ENCODE data around the gene MAPK1.
"Not testable (repeated sequence)": the region's sequence is repeated elsewhere in the genome, so short reads cannot be mapped to it uniquely, and the experiment has no call there.

Gene MAPK1

GRCh38 chr22:21817497-21817853, 50.0 kb downstream of the MAPK1 start:
- not testable (repeated sequence) for DNase-seq

GRCh38 chr22:21816787-21817496, 50.5 kb downstream of the MAPK1 start:
- peak in 1 of 2 experiments; percentile 25 for DNase-seq

GRCh38 chr22:21816472-21816786, 51.0 kb downstream of the MAPK1 start:
- DNase-seq, result no peak

- no peak for DNase-seq
Observed at GRCh38 chr22:21815958-21816357, 51.5 kb downstream of the MAPK1 start.

- no peak for DNase-seq
Observed at GRCh38 chr22:21815357-21815756, 52.1 kb downstream of the MAPK1 start.

GRCh38 chr22:21811982-21812381, 55.5 kb downstream of the MAPK1 start:
- no peak for DNase-seq

- DNase-seq, result no peak
Observed at GRCh38 chr22:21807544-21808529, 59.6 kb downstream of the MAPK1 start.

GRCh38 chr22:21805325-21805724, 62.1 kb downstream of the MAPK1 start:
- not testable (repeated sequence) for DNase-seq

- no peak for DNase-seq
Observed at GRCh38 chr22:21803811-21804249, 63.6 kb downstream of the MAPK1 start.

GRCh38 chr22:21802673-21803072, 64.8 kb downstream of the MAPK1 start:
- DNase-seq, result no peak

GRCh38 chr22:21802056-21802455, 65.4 kb downstream of the MAPK1 start:
- DNase-seq, result no peak

GRCh38 chr22:21801304-21801644, 66.2 kb downstream of the MAPK1 start:
- DNase-seq, result not testable (repeated sequence)

- no peak for DNase-seq
Observed at GRCh38 chr22:21800552-21801303, 66.7 kb downstream of the MAPK1 start.

- DNase-seq, result no peak
Observed at GRCh38 chr22:21797444-21798221, 69.8 kb downstream of the MAPK1 start.

- DNase-seq, result no peak
Observed at GRCh38 chr22:21796863-21797262, 70.6 kb downstream of the MAPK1 start.

GRCh38 chr22:21796231-21796630, 71.2 kb downstream of the MAPK1 start:
- no peak for DNase-seq

GRCh38 chr22:21793716-21794115, 73.7 kb downstream of the MAPK1 start:
- DNase-seq, result not testable (repeated sequence)

GRCh38 chr22:21791635-21792625, 75.5 kb downstream of the MAPK1 start:
- DNase-seq, result peak; percentile 38 to 51

GRCh38 chr22:21790849-21791610, 76.4 kb downstream of the MAPK1 start:
- not testable (repeated sequence) for DNase-seq

- DNase-seq, result no peak
Observed at GRCh38 chr22:21790359-21790758, 77.1 kb downstream of the MAPK1 start.

Measured in stimulated activated CD4-positive, alpha-beta T cell treated with anti-CD3 and anti-CD28 coated beads, Interleukin-4, amount 100 ng/mL, for 4 hours (primary cell).